NCI-H526 treated with DMSO at 0.1 percent for 48 hours (cell line): ENCODE data around the gene BARHL2.

ENCODE experiments used
- DNase-seq: peaks from one replicate; lab custom pipeline; 2025; lab: John Stamatoyannopoulos, UW

BARHL2 gene

GRCh38 chr1:90710579-90711536 is 6.2 kb downstream of the BARHL2 start:
- peak; percentile 7 for DNase-seq

- no peak for DNase-seq
Observed at GRCh38 chr1:90709535-90709934, 7.6 kb downstream of the BARHL2 start.

- DNase-seq = no peak
Observed at GRCh38 chr1:90708826-90709225, 8.3 kb downstream of the BARHL2 start.

GRCh38 chr1:90708236-90708786 is 8.8 kb downstream of the BARHL2 start:
- no peak for DNase-seq

GRCh38 chr1:90707363-90707710 is 9.8 kb downstream of the BARHL2 start:
- no peak for DNase-seq

GRCh38 chr1:90706437-90707362 is 10.4 kb downstream of the BARHL2 start:
- DNase-seq = peak; percentile 47

- DNase-seq = no peak
Observed at GRCh38 chr1:90705956-90706355, 11.1 kb downstream of the BARHL2 start.

GRCh38 chr1:90704817-90705216 is 12.3 kb downstream of the BARHL2 start:
- DNase-seq = no peak

GRCh38 chr1:90694846-90695245 is 22.3 kb downstream of the BARHL2 start:
- DNase-seq = no peak

GRCh38 chr1:90687747-90688146 is 29.4 kb downstream of the BARHL2 start:
- DNase-seq = no peak

- DNase-seq = no peak
Observed at GRCh38 chr1:90675161-90675847, 41.8 kb downstream of the BARHL2 start.

- no peak for DNase-seq
Observed at GRCh38 chr1:90671741-90672140, 45.4 kb downstream of the BARHL2 start.

- no peak for DNase-seq
Observed at GRCh38 chr1:90671251-90671650, 45.9 kb downstream of the BARHL2 start.
